Right lobe of liver (tissue), 6 donors: ENCODE results near the gene GMPS. TPM values are rescaled to one million over a fixed set of nuclear protein-coding genes. Genes with fewer than 3 reads are reported as not detected.

Experiments
- ATAC-seq, 4 donors: fragments of 200-7000 bp; cut with Tn5 transposase; one replicate each; pipeline ENCODE4 v1.9.1; 2020; ENCODE audit warnings: mild to moderate bottlenecking in 4 of 4, moderate library complexity in 4 of 4
- DNase-seq, 3 donors: peaks; one replicate each; pipeline ENCODE4 v3.0.0-alpha.2; 2020
- H3K27ac ChIP-seq, 3 donors: fragments of 200-600 bp; one replicate each; pipeline ENCODE4 v1.8.0; 2022
- H3K27me3 ChIP-seq, 2 donors: fragments of 200-600 bp; one replicate each; pipeline ENCODE4 v1.8.0; 2022
- H3K36me3 ChIP-seq, 4 donors: fragments of 200-600 bp; sonication (generic) in 1 of 4; one replicate each; pipeline versions ENCODE4 v1.5.1 to v1.8.0; 2017 to 2022; ENCODE audit warnings: control low read depth in 1 of 4
- H3K4me1 ChIP-seq, 4 donors: fragments of 200-600 bp; sonication (generic) in 1 of 4; one replicate each; pipeline versions ENCODE4 v1.5.1 to v1.8.0; 2017 to 2022; ENCODE audit warnings: control low read depth in 1 of 4
- H3K4me3 ChIP-seq, 3 donors: fragments of 200-600 bp; one replicate each; pipeline ENCODE4 v1.8.0; 2022
- H3K9me3 ChIP-seq, 4 donors: fragments of 200-600 bp; sonication (generic) in 1 of 4; one replicate each; pipeline versions ENCODE4 v1.5.1 to v1.8.0; 2017 to 2022; ENCODE audit warnings: control low read depth in 1 of 4
- CTCF ChIP-seq, 4 donors: fragments of 200-600 bp in 3 of 4; fragments of 450-650 bp in 1 of 4; IDR thresholded peaks; one replicate each; pipeline versions ENCODE4 v1.5.1 to v1.8.0; 2016 to 2022; ENCODE audit warnings: antibody characterized with exemption in 4 of 4, mild to moderate bottlenecking in 2 of 4
- POLR2A ChIP-seq: fragments of 450-650 bp; IDR thresholded peaks from one replicate; pipeline ENCODE4 v1.6.1; 2017; ENCODE audit warnings: antibody characterized with exemption, mild to moderate bottlenecking
- WGBS: methylation state at CpG from one replicate; pipeline ENCODE4 v1.1.6; 2018; ENCODE audit warnings: low coverage, low lambda C conversion rate; ENCODE audit not compliant: insufficient coverage; ENCODE audit errors: missing lambda C conversion rate; 5-methylcytosine and 5-hydroxymethylcytosine counted together
- intact Hi-C, 2 donors: fragments of 100-400 bp; cut with DNase I; formaldehyde crosslinking; loops; one replicate each; pipeline versions ENCODE4 v1.11.2 to v1.14.1; 2022
- total RNA-seq, 6 experiments: library from RNA; depleted of rRNA in 2 of 6; stranded (reverse); fragments of >200 nt in 2 of 6; fragmentation: NEBNext Ultra II Directional in 3 of 6; extraction: Animal tissue kit (Norgen Biotek cat#: 25700) in 3 of 6; gene quantifications; one replicate each; pipeline versions ENCODE4 v1.1.0 to v1.2.4, GENCODE V29; 2016 to 2023
- donor health status: DM: no; HTN: yes; CAD: no.
- donor health status: DM: no; HTN: no; CAD: no.
- donor health status: DM: no; HTN: no; CAD: no.
- donor health status: DM: no; HTN: yes; CAD: no.
- donor health status: DM: no; HTN: yes; CAD: no.

The GMPS gene
- total RNA-seq, 6 experiments from 2014 or later = 13.3 to 24.3 (median 20.4) TPM

GRCh38 chr3:155983834-155984474 is 113.5 kb downstream of the GMPS start:
- Histone ChIP-seq H3K4me1 (no peaks in the 10 kb centered on the region), H3K27me3 (no peaks in the 10 kb centered on the region), H3K36me3 (no peaks in the 10 kb centered on the region), H3K4me3 (no peak overlapping the region), H3K9me3 (no peaks in the 10 kb centered on the region), H3K27ac (no peak overlapping the region)
- no peak for ATAC-seq
- TF ChIP-seq CTCF (IDR thresholded peaks at IDR 0.05) (no peak), POLR2A (no peak)
- WGBS = 100% methylated on average over 1 of the region's 1 CpG
- DNase-seq = no peak
- intact Hi-C loops = no loop called here

- Histone ChIP-seq H3K27me3 (no peaks in the 10 kb centered on the region), H3K36me3 (no peaks in the 10 kb centered on the region), H3K27ac (no peak overlapping the region), H3K4me1 (no peaks in the 10 kb centered on the region), H3K9me3 (no peaks in the 10 kb centered on the region), H3K4me3 (no peak overlapping the region)
- no peak for TF ChIP-seq POLR2A
- TF ChIP-seq CTCF (IDR thresholded peaks at IDR 0.05) = no peak
- intact Hi-C loops = no loop called here
- ATAC-seq (no peak), DNase-seq (no peak)
- WGBS = 82% methylated on average over 3 of the region's 6 CpGs
Measured at GRCh38 chr3:155984791-155985417, 114.5 kb downstream of the GMPS start.

GRCh38 chr3:155989536-155989935 is 119.1 kb downstream of the GMPS start:
- no peaks in the 10 kb centered on the region for H3K9me3 ChIP-seq
- no peak overlapping the region for H3K4me3 ChIP-seq
- no peak overlapping the region for H3K27ac ChIP-seq
- no peak for ATAC-seq
- TF ChIP-seq POLR2A (no peak), CTCF (IDR thresholded peaks at IDR 0.05) (no peak)
- DNase-seq = no peak
- H3K27me3 ChIP-seq = no peaks in the 10 kb centered on the region
- H3K36me3 ChIP-seq = no peaks in the 10 kb centered on the region
- intact Hi-C loops = no loop called here
- no peaks in the 10 kb centered on the region for H3K4me1 ChIP-seq

- no peaks in the 10 kb centered on the region for H3K36me3 ChIP-seq
- H3K4me3 ChIP-seq = no peak overlapping the region
- ATAC-seq (no peak), DNase-seq (no peak)
- H3K27me3 ChIP-seq = no peaks in the 10 kb centered on the region
- H3K27ac ChIP-seq = no peak overlapping the region
- intact Hi-C loops = no loop called here
- no peaks in the 10 kb centered on the region for H3K9me3 ChIP-seq
- no peaks in the 10 kb centered on the region for H3K4me1 ChIP-seq
- no peak for TF ChIP-seq CTCF (IDR thresholded peaks at IDR 0.05)
- WGBS = 61% methylated on average over 4 of the region's 4 CpGs
Measured at GRCh38 chr3:155991212-155991611, 120.8 kb downstream of the GMPS start.
